ENCODE results near the gene GRID2IP.
A peak's percentile ranks its signal among the peaks of the same experiment; 100 is the strongest.

The GRID2IP gene

DNA sequence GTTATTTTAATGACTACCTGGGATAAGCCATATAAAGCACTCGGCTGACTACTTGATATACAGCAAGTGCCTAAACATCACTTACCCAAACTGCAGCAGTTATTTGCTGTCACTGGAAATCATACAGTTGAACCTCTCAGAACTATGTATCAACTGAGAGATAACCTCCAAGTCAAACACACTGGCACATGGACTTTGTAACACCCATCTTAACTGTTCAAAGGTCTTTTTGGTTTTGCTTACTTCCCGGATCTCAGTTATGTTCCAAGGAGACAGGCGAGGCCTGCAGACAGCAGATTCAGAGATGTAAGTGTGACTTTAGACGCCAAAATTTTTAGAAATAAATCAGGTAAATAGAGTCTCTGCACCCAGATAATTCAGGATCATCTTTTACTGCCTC lies 69.0 kb downstream of the GRID2IP start:
- TF ChIP-seq ZFX (IDR thresholded peaks at IDR 0.05; ENCODE audit: borderline replicate concordance) (no peak), CTCF (IDR thresholded peaks at IDR 0.05) (no peak)
- peak overlapping the region; percentile 86 for H3K27ac ChIP-seq

DNA sequence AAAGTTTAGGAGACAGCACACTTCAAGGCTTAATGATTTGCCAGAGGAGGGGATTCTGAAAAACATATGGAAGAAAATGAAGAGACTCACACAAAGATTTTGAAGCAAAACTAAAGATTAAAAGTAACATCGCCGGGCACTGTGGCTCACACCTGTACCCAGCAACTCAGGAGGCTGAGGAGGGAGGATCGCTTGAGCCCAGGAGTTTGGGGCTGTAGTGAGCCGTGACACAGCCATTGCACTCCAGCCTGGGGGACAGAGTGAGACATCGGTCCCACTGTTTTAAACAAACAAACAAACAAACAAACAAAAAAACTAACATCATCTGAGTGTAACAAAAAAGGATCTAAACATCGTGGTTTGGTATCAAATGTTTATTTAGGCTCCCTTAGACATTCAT lies 69.8 kb downstream of the GRID2IP start:
- no peak for TF ChIP-seq ZFX (IDR thresholded peaks at IDR 0.05; ENCODE audit: borderline replicate concordance)
- TF ChIP-seq CTCF (IDR thresholded peaks at IDR 0.05), result no peak
- 0 out of 2 replicates have a peak overlapping the region, but pooled peaks have one; percentile 86 for H3K27ac ChIP-seq

DNA sequence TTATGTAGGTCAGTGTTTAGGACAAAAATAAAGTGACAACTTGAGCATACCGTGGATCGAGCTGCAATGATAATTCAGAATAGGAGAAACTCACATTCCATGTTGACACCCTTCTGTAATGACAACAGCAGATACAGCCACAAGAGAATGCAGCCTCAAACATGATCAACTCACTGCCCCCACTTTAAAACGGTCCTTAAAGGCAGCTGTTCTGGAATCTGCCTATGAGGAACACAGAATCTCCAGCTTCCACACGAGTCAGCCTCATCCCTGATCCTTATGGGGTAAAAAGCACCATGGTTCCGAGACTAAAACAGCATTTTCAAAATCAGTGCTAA lies 71.0 kb downstream of the GRID2IP start:
- TF ChIP-seq ZFX (IDR thresholded peaks at IDR 0.05; ENCODE audit: borderline replicate concordance) (no peak), CTCF (IDR thresholded peaks at IDR 0.05) (no peak)

GRCh38 chr7:6479067-6479466 lies 72.2 kb downstream of the GRID2IP start:
- no peak for TF ChIP-seq CTCF (IDR thresholded peaks at IDR 0.05)
- TF ChIP-seq ZFX (IDR thresholded peaks at IDR 0.05; ENCODE audit: borderline replicate concordance), result no peak
- H3K27ac ChIP-seq, result no peak overlapping the region

More for the DNA sequence above, 71.0 kb downstream of the GRID2IP start:
- H3K27ac ChIP-seq, result no peak overlapping the region

DNA sequence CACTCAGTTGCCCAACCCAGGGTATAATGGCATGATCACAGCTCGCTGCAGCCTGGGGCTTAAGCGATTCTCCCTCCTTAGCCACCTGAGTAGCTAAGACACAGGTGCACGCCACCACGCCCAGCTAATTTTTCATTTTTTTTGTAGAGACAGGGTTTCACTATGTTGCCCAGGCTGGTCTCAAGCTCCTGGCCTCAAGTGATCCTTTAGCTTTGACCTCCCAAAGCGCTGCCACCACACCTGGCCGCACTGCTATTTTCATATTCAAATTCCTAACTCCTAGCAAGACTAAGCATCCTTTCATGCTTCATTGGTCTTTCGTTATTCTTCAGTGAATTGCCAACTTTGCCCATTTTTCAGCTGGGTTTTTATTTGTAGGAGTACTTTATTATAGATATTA lies 73.1 kb downstream of the GRID2IP start:
- no peak overlapping the region for H3K27ac ChIP-seq
- no peak for TF ChIP-seq ZFX (IDR thresholded peaks at IDR 0.05; ENCODE audit: borderline replicate concordance)
- no peak for TF ChIP-seq CTCF (IDR thresholded peaks at IDR 0.05)

DNA sequence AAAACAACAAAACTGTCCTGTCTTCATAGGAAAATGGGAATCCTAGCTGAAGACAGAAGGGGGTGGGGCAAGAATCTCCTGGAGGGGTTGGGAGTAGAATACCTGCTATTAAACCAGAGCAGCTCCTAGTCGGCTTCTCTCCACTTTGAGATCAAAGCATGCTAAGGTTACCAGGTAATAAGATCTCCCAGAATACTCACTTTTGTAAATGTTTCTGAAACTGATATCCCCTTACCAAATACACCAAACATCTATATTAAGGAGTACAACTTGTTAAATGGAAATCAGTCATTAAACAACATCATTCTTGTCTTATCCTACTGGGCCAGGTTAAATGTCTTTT lies 74.0 kb downstream of the GRID2IP start:
- H3K27ac ChIP-seq, result no peak overlapping the region
- no peak for TF ChIP-seq ZFX (IDR thresholded peaks at IDR 0.05; ENCODE audit: borderline replicate concordance)
- TF ChIP-seq CTCF (IDR thresholded peaks at IDR 0.05), result no peak

- TF ChIP-seq CTCF (IDR thresholded peaks at IDR 0.05), result no peak
- TF ChIP-seq ZFX (IDR thresholded peaks at IDR 0.05; ENCODE audit: borderline replicate concordance), result no peak
- no peak overlapping the region for H3K27ac ChIP-seq
Measured at GRCh38 chr7:6476596-6477317, 74.5 kb downstream of the GRID2IP start.

Data from 22Rv1 (cell line).